ENCODE results near the gene ADGRG7. TPM values are rescaled to one million over a fixed set of nuclear protein-coding genes. Genes with fewer than 3 reads are reported as not detected.
A peak's percentile ranks its signal among the peaks of the same experiment; 100 is the strongest.

Gene ADGRG7
- total and polyA plus RNA-seq, 2 of the 13 experiments (the other 11 are each of a cell fraction or from before 2014, with no cell fraction given) = not detected

DNA sequence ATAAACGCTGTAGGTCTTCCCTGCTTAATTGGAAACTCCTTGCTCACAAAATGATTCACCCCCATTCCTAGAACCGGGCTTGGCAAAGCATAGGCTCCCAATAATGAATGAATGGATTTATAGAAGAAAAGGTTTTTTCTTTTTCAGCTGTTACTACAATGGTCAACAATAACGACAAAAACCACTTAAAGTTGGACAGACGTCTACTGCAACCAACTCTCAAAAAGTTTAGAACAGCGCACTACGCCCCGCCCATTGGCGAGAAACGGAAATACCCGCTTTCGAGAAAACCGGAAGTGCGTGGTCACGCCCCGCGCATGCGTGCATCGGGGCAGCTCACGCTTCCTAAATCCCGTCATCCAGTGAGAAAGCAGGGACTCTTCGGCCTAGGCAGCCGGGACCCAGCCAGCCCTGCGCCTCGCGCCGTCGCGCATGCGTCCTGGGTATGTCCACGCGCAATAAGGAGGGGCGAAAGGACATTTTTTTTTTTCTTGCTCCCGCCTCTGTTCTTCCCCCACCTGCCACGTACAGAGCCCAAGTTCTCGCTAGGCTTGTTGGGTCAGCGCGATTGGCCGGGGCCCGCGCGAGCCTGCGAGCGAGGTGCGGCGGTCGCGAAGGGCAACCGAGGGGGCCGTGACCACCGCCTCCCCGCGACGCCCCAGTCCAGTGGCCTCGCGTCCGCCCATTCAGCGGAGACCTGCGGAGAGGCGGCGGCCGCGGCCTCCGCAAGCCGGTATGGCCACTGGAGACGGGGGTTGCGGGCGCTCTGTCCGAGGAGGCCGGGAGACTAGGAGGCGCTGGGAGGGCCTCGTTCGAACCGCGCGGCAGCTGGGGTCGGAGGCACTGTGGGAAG is 99.8 kb downstream of the ADGRG7 start, which contains the start of gene TFG (continued):
- TF ChIP-seq, protein P1, sequence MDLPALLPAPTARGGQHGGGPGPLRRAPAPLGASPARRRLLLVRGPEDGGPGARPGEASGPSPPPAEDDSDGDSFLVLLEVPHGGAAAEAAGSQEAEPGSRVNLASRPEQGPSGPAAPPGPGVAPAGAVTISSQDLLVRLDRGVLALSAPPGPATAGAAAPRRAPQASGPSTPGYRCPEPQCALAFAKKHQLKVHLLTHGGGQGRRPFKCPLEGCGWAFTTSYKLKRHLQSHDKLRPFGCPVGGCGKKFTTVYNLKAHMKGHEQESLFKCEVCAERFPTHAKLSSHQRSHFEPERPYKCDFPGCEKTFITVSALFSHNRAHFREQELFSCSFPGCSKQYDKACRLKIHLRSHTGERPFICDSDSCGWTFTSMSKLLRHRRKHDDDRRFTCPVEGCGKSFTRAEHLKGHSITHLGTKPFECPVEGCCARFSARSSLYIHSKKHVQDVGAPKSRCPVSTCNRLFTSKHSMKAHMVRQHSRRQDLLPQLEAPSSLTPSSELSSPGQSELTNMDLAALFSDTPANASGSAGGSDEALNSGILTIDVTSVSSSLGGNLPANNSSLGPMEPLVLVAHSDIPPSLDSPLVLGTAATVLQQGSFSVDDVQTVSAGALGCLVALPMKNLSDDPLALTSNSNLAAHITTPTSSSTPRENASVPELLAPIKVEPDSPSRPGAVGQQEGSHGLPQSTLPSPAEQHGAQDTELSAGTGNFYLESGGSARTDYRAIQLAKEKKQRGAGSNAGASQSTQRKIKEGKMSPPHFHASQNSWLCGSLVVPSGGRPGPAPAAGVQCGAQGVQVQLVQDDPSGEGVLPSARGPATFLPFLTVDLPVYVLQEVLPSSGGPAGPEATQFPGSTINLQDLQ (CRISPR knock-in tag; IDR thresholded peaks at IDR 0.05) = no peak
- TF ChIP-seq KLF11 (CRISPR knock-in tag; IDR thresholded peaks at IDR 0.05) (peak; percentile 88), PHB2 (IDR thresholded peaks at IDR 0.05; ENCODE audit: partially characterized antibody) (no peak), NFYC (CRISPR knock-in tag; IDR thresholded peaks at IDR 0.05) (peak; percentile 75), SRY (CRISPR knock-in tag; IDR thresholded peaks at IDR 0.05) (0 out of 2 replicates have a peak, but pooled peaks have one; percentile 48), ZNF75D (CRISPR knock-in tag; IDR thresholded peaks at IDR 0.05; ENCODE audit: borderline replicate concordance) (no peak), ZMAT3 (CRISPR knock-in tag; conservative IDR thresholded peaks at IDR 0.05) (peak; percentile 90), POLR2G (IDR thresholded peaks at IDR 0.05; ENCODE audit: low read depth, low read length) (peak; percentile 77), ZSCAN12 (CRISPR knock-in tag; IDR thresholded peaks at IDR 0.05) (no peak)
- TF ChIP-seq, protein P2, sequence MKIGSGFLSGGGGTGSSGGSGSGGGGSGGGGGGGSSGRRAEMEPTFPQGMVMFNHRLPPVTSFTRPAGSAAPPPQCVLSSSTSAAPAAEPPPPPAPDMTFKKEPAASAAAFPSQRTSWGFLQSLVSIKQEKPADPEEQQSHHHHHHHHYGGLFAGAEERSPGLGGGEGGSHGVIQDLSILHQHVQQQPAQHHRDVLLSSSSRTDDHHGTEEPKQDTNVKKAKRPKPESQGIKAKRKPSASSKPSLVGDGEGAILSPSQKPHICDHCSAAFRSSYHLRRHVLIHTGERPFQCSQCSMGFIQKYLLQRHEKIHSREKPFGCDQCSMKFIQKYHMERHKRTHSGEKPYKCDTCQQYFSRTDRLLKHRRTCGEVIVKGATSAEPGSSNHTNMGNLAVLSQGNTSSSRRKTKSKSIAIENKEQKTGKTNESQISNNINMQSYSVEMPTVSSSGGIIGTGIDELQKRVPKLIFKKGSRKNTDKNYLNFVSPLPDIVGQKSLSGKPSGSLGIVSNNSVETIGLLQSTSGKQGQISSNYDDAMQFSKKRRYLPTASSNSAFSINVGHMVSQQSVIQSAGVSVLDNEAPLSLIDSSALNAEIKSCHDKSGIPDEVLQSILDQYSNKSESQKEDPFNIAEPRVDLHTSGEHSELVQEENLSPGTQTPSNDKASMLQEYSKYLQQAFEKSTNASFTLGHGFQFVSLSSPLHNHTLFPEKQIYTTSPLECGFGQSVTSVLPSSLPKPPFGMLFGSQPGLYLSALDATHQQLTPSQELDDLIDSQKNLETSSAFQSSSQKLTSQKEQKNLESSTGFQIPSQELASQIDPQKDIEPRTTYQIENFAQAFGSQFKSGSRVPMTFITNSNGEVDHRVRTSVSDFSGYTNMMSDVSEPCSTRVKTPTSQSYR (CRISPR knock-in tag; IDR thresholded peaks at IDR 0.05; ENCODE audit: borderline replicate concordance) = peak; percentile 72; the same call in 1 of the 2 replicates
- TF ChIP-seq, protein P3, sequence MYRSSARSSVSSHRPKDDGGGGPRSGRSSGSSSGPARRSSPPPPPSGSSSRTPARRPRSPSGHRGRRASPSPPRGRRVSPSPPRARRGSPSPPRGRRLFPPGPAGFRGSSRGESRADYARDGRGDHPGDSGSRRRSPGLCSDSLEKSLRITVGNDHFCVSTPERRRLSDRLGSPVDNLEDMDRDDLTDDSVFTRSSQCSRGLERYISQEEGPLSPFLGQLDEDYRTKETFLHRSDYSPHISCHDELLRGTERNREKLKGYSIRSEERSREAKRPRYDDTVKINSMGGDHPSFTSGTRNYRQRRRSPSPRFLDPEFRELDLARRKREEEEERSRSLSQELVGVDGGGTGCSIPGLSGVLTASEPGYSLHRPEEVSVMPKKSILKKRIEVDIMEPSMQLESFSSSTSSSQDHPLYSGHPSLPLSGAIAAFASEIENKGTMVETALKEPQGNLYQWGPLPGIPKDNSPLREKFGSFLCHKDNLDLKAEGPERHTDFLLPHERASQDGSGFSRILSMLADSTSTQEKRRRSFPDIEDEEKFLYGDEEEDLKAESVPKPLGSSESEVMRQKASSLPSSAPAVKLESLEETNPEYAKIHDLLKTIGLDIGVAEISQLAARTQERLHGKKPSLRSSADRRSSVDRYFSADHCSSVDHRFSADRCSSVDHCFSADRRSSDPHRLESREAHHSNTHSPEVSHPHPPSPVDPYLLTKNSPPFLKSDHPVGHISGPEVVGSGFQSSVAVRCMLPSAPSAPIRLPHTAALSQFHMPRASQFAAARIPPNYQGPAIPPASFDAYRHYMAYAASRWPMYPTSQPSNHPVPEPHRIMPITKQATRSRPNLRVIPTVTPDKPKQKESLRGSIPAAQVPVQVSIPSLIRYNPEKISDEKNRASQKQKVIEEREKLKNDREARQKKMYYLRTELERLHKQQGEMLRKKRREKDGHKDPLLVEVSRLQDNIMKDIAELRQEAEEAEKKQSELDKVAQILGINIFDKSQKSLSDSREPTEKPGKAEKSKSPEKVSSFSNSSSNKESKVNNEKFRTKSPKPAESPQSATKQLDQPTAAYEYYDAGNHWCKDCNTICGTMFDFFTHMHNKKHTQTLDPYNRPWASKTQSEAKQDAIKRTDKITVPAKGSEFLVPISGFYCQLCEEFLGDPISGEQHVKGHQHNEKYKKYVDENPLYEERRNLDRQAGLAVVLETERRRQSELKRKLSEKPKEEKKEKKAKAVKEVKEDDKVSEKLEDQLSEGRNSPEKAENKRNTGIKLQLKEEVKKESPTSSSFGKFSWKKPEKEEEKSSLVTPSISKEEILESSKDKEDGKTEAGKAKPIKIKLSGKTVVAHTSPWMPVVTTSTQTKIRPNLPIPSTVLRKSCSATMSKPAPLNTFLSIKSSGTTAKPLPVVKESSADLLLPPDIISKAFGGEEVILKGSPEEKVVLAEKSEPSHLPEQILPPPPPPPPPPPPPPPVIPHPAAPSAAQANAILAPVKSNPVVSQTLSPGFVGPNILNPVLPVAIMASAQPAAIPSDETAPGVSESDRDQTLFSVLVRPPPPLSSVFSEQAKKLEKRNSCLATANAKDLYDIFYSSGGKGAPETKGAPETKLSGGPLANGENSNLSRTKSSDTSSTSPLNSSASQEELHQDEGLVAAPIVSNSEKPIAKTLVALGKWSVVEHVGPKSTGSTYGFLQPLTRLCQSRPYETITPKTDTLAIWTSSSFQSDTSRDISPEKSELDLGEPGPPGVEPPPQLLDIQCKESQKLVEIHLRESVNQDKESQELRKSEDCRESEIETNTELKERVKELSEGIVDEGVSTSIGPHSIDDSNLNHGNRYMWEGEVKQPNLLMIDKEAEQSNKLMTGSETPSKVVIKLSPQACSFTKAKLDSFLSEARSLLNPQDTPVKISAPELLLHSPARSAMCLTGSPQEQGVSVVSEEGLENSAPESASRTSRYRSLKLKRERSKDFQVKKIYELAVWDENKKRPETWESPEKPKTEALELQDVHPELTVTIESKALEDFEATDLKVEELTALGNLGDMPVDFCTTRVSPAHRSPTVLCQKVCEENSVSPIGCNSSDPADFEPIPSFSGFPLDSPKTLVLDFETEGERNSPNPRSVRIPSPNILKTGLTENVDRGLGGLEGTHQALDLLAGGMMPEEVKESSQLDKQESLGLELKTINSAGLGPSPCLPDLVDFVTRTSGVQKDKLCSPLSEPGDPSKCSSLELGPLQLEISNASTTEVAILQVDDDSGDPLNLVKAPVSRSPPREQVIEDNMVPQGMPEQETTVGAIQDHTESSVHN (CRISPR knock-in tag; IDR thresholded peaks at IDR 0.05) = peak; percentile 30; the same call in 1 of the 2 replicates
- TF ChIP-seq, protein P4, sequence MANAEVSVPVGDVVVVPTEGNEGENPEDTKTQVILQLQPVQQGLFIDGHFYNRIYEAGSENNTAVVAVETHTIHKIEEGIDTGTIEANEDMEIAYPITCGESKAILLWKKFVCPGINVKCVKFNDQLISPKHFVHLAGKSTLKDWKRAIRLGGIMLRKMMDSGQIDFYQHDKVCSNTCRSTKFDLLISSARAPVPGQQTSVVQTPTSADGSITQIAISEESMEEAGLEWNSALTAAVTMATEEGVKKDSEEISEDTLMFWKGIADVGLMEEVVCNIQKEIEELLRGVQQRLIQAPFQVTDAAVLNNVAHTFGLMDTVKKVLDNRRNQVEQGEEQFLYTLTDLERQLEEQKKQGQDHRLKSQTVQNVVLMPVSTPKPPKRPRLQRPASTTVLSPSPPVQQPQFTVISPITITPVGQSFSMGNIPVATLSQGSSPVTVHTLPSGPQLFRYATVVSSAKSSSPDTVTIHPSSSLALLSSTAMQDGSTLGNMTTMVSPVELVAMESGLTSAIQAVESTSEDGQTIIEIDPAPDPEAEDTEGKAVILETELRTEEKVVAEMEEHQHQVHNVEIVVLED (CRISPR knock-in tag; IDR thresholded peaks at IDR 0.05; ENCODE audit: borderline replicate concordance) = peak; percentile 92
